22Rv1 (cell line): ENCODE data around the gene KRT16.

Experiments
- ZFX ChIP-seq: fragments of 450-650 bp; IDR thresholded peaks from 2 replicates; pipeline ENCODE4 v1.6.1; 2017; ENCODE audit warnings: antibody characterized with exemption, borderline replicate concordance
- TF ChIP-seq, protein P1 (sequence below): fragments of 450-650 bp; IDR thresholded peaks from 2 replicates; pipeline ENCODE4 v1.5.1; 2017; ENCODE audit warnings: mild to moderate bottlenecking

DNA sequence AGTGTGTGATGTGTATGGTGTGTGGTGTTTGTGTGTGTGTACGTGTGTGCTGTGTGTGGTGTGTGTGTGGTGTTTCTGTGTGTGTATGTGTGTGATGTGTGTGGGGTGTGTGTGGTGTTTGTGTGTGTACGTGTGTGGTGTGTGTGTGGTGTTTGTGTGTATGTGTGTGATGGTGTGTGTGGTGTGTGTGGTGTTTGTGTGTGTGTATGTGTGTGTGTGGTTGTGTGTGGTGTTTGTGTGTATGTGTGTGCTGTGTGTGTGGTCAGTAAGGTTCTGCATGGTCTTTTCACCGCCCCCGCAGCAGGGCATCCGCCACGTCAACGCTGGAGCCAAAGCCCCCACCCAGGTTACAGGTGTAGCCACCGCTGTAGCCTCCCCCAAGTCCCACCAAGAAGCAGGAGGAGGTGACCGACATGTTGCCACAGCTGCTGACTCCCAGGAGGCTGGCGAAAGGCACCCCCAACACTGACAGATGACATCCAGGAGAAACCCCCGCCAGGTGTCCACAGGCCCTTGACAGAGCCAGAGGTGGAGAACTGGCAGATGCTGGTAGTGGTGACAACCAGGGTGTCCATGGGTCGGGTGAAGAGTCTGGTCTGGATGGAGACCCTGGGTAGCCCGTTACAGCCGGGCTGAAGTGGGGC, 21.1 kb upstream of the KRT16 start:
- TF ChIP-seq, protein P1, sequence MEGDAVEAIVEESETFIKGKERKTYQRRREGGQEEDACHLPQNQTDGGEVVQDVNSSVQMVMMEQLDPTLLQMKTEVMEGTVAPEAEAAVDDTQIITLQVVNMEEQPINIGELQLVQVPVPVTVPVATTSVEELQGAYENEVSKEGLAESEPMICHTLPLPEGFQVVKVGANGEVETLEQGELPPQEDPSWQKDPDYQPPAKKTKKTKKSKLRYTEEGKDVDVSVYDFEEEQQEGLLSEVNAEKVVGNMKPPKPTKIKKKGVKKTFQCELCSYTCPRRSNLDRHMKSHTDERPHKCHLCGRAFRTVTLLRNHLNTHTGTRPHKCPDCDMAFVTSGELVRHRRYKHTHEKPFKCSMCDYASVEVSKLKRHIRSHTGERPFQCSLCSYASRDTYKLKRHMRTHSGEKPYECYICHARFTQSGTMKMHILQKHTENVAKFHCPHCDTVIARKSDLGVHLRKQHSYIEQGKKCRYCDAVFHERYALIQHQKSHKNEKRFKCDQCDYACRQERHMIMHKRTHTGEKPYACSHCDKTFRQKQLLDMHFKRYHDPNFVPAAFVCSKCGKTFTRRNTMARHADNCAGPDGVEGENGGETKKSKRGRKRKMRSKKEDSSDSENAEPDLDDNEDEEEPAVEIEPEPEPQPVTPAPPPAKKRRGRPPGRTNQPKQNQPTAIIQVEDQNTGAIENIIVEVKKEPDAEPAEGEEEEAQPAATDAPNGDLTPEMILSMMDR: no peak
- TF ChIP-seq ZFX: no peak
